Karpas-422 (cell line): ENCODE data around the gene CDC42EP3. TPM values are rescaled to one million over a fixed set of nuclear protein-coding genes. Genes with fewer than 3 reads are reported as not detected.

Experiments
- DNase-seq: peaks from one replicate; pipeline ENCODE4 v3.0.0-alpha.2; 2015
- H2AFZ ChIP-seq: fragments of 200-600 bp; sonication (generic); 2 replicates; pipeline ENCODE4 v1.6.1; 2014; ENCODE audit warnings: antibody characterized with exemption, low read length, mixed read lengths
- H3K27ac ChIP-seq: fragments of 200-600 bp; sonication (generic); 2 replicates; pipeline ENCODE4 v1.5.1; 2014; ENCODE audit warnings: mild to moderate bottlenecking, low read length, moderate library complexity
- H3K27me3 ChIP-seq: fragments of 200-600 bp; sonication (generic); 2 replicates; pipeline ENCODE4 v1.6.1; 2014; ENCODE audit warnings: low read length, mixed read lengths
- H3K36me3 ChIP-seq: fragments of 200-600 bp; sonication (generic); 2 replicates; pipeline ENCODE4 v1.6.1; 2014; ENCODE audit warnings: low read length, mixed read lengths; ENCODE audit not compliant: insufficient read depth
- H3K4me1 ChIP-seq: fragments of 200-600 bp; sonication (generic); 2 replicates; pipeline ENCODE4 v1.6.1; 2014; ENCODE audit warnings: mild to moderate bottlenecking, low read length, mixed read lengths
- H3K4me2 ChIP-seq: fragments of 200-600 bp; sonication (generic); 2 replicates; pipeline ENCODE4 v1.6.1; 2014; ENCODE audit warnings: low read length, low read depth, mild to moderate bottlenecking; ENCODE audit not compliant: poor library complexity, severe bottlenecking
- H3K4me3 ChIP-seq: fragments of 200-600 bp; sonication (generic); 2 replicates; pipeline ENCODE4 v1.5.1; 2014; ENCODE audit warnings: mild to moderate bottlenecking, antibody characterized with exemption, low read length, mixed read lengths
- H3K79me2 ChIP-seq: fragments of 200-600 bp; sonication (generic); 2 replicates; pipeline ENCODE4 v1.6.1; 2014; ENCODE audit warnings: mild to moderate bottlenecking, low read length, mixed read lengths
- H3K9ac ChIP-seq: fragments of 200-600 bp; sonication (generic); 2 replicates; pipeline ENCODE4 v1.6.0; 2014; ENCODE audit warnings: low read length
- H3K9me2 ChIP-seq: fragments of 200-600 bp; sonication (generic), shearing (Covaris generic); replicated peaks from 2 replicates; pipeline ENCODE4 v1.6.0; 2014; ENCODE audit warnings: mild to moderate bottlenecking, low read length, moderate library complexity; ENCODE audit not compliant: insufficient read depth
- H3K9me3 ChIP-seq: fragments of 300-700, 200-600 bp; sonication (generic); 2 replicates; pipeline ENCODE4 v1.6.1; 2014; ENCODE audit warnings: low read length, mixed read lengths
- H4K20me1 ChIP-seq: fragments of 200-600 bp; sonication (generic); 2 replicates; pipeline ENCODE4 v1.6.1; 2014; ENCODE audit warnings: mild to moderate bottlenecking, antibody characterized with exemption, low read length, low read depth; ENCODE audit not compliant: insufficient read depth
- total RNA-seq: library from RNA; depleted of rRNA; stranded (reverse); fragments of >200 nt; shearing (Covaris generic); gene quantifications from 2 replicates; pipeline ENCODE4 v1.2.3, GENCODE V29; 2014; ENCODE audit warnings: low replicate concordance

CDC42EP3 gene
- total RNA-seq, 1 experiment from 2014 or later: 12.5 TPM

- Histone ChIP-seq H3K9ac (no peak overlapping the region), H3K4me1 (peaks cover 8% of the 10 kb centered on the region; the same call in 1 of the 2 replicates), H2AFZ (no peak overlapping the region), H3K79me2 (no peaks in the 10 kb centered on the region), H3K9me3 (no peaks in the 10 kb centered on the region), H3K9me2 (no peaks in the 10 kb centered on the region), H3K27ac (no peak overlapping the region), H3K36me3 (no peaks in the 10 kb centered on the region), H3K4me2 (no peak overlapping the region), H3K27me3 (no peaks in the 10 kb centered on the region), H3K4me3 (no peak overlapping the region), H4K20me1 (no peaks in the 10 kb centered on the region)
- no peak for DNase-seq
Measured at GRCh38 chr2:37621199-37621598, 50.2 kb downstream of the CDC42EP3 start.

GRCh38 chr2:37619959-37620300, 51.5 kb downstream of the CDC42EP3 start:
- Histone ChIP-seq H2AFZ (no peak overlapping the region), H3K4me3 (no peak overlapping the region), H3K4me1 (peaks cover 10% of the 10 kb centered on the region; the same call in 1 of the 2 replicates)

GRCh38 chr2:37619230-37619958, 52.0 kb downstream of the CDC42EP3 start:
- H3K36me3 ChIP-seq: no peaks in the 10 kb centered on the region
- no peaks in the 10 kb centered on the region for H3K27me3 ChIP-seq
- no peaks in the 10 kb centered on the region for H3K9me2 ChIP-seq
- no peak for DNase-seq
- no peaks in the 10 kb centered on the region for H3K79me2 ChIP-seq
- H3K9me3 ChIP-seq: no peaks in the 10 kb centered on the region
- no peak overlapping the region for H3K4me3 ChIP-seq
- no peak overlapping the region for H2AFZ ChIP-seq
- H3K27ac ChIP-seq: no peak overlapping the region
- no peaks in the 10 kb centered on the region for H4K20me1 ChIP-seq
- peaks cover 10% of the 10 kb centered on the region; the same call in 1 of the 2 replicates for H3K4me1 ChIP-seq
- H3K4me2 ChIP-seq: no peak overlapping the region
- no peak overlapping the region for H3K9ac ChIP-seq

More at GRCh38 chr2:37619959-37620300, 51.5 kb downstream of the CDC42EP3 start:
- no peaks in the 10 kb centered on the region for H3K9me2 ChIP-seq
- no peaks in the 10 kb centered on the region for H4K20me1 ChIP-seq
- no peak overlapping the region for H3K9ac ChIP-seq
- no peaks in the 10 kb centered on the region for H3K36me3 ChIP-seq
- H3K27me3 ChIP-seq: no peaks in the 10 kb centered on the region
- H3K4me2 ChIP-seq: no peak overlapping the region
- DNase-seq: no peak
- H3K9me3 ChIP-seq: no peaks in the 10 kb centered on the region
- H3K27ac ChIP-seq: no peak overlapping the region
- H3K79me2 ChIP-seq: no peaks in the 10 kb centered on the region

- no peak for DNase-seq
- no peak overlapping the region for H3K4me3 ChIP-seq
- H4K20me1 ChIP-seq: no peaks in the 10 kb centered on the region
- no peak overlapping the region for H3K4me2 ChIP-seq
- no peaks in the 10 kb centered on the region for H3K9me3 ChIP-seq
- H3K4me1 ChIP-seq: peaks cover 10% of the 10 kb centered on the region; the same call in 1 of the 2 replicates
- H3K9ac ChIP-seq: no peak overlapping the region
- no peaks in the 10 kb centered on the region for H3K27me3 ChIP-seq
- no peak overlapping the region for H3K27ac ChIP-seq
- no peaks in the 10 kb centered on the region for H3K79me2 ChIP-seq
- H3K9me2 ChIP-seq: no peaks in the 10 kb centered on the region
- no peak overlapping the region for H2AFZ ChIP-seq
- no peaks in the 10 kb centered on the region for H3K36me3 ChIP-seq
Measured at GRCh38 chr2:37618326-37618725, 53.1 kb downstream of the CDC42EP3 start.

- no peak for DNase-seq
- Histone ChIP-seq H3K36me3 (no peaks in the 10 kb centered on the region), H3K9me3 (no peaks in the 10 kb centered on the region), H3K4me2 (no peak overlapping the region), H3K27me3 (no peaks in the 10 kb centered on the region), H3K27ac (no peak overlapping the region), H2AFZ (no peak overlapping the region), H4K20me1 (no peaks in the 10 kb centered on the region), H3K79me2 (no peaks in the 10 kb centered on the region), H3K9ac (no peak overlapping the region), H3K4me1 (peaks cover 7% of the 10 kb centered on the region; the same call in 1 of the 2 replicates), H3K9me2 (no peaks in the 10 kb centered on the region), H3K4me3 (no peak overlapping the region)
Measured at GRCh38 chr2:37617119-37617892, 54.1 kb downstream of the CDC42EP3 start.

GRCh38 chr2:37616677-37617005, 54.8 kb downstream of the CDC42EP3 start:
- Histone ChIP-seq H3K4me3 (no peak overlapping the region), H3K4me2 (no peak overlapping the region), H3K27me3 (no peaks in the 10 kb centered on the region), H2AFZ (no peak overlapping the region), H3K9ac (no peak overlapping the region), H3K36me3 (no peaks in the 10 kb centered on the region), H3K79me2 (no peaks in the 10 kb centered on the region), H3K4me1 (peaks cover 3% of the 10 kb centered on the region; the same call in 1 of the 2 replicates), H3K9me3 (no peaks in the 10 kb centered on the region), H3K9me2 (no peaks in the 10 kb centered on the region), H3K27ac (no peak overlapping the region), H4K20me1 (no peaks in the 10 kb centered on the region)
- DNase-seq: no peak

GRCh38 chr2:37615804-37616676, 55.4 kb downstream of the CDC42EP3 start:
- H3K36me3 ChIP-seq: no peaks in the 10 kb centered on the region
- no peaks in the 10 kb centered on the region for H3K9me2 ChIP-seq
- H3K79me2 ChIP-seq: no peaks in the 10 kb centered on the region
- peak overlapping the region; percentile 45; the same call in 1 of the 2 replicates for H2AFZ ChIP-seq
- H3K4me2 ChIP-seq: no peak overlapping the region
- H3K9me3 ChIP-seq: no peaks in the 10 kb centered on the region
- H3K27ac ChIP-seq: no peak overlapping the region
- no peaks in the 10 kb centered on the region for H4K20me1 ChIP-seq
- H3K9ac ChIP-seq: no peak overlapping the region
- H3K4me3 ChIP-seq: no peak overlapping the region
- no peak for DNase-seq
- H3K27me3 ChIP-seq: no peaks in the 10 kb centered on the region
- peaks cover 3% of the 10 kb centered on the region; the same call in 1 of the 2 replicates for H3K4me1 ChIP-seq
